Measurements from ENCODE around the gene DCAF10.
"Not testable (repeated sequence)": the region's sequence is repeated elsewhere in the genome, so short reads cannot be mapped to it uniquely, and the experiment has no call there.

Gene DCAF10

GRCh38 chr9:37800631-37801286 is at the start of gene DCAF10:
Gene DCAF10 (plus strand): TSS chr9:37800797. CDS start chr9:37800867, 70 bp downstream.
- peak; percentile 90 for DNase-seq

- DNase-seq: no peak
These were observed 49.4 kb upstream of the DCAF10 start for GRCh38 chr9:37751186-37751585.

GRCh38 chr9:37751704-37752103 is 48.9 kb upstream of the DCAF10 start:
- DNase-seq: not testable (repeated sequence)

GRCh38 chr9:37752112-37752511 is 48.5 kb upstream of the DCAF10 start:
- DNase-seq: not testable (repeated sequence)

GRCh38 chr9:37752642-37753488 is 47.7 kb upstream of the DCAF10 start:
- DNase-seq: no peak

GRCh38 chr9:37753489-37754190 is 47.0 kb upstream of the DCAF10 start, which contains the start of gene TRMT10B:
Gene TRMT10B (plus strand): TSS chr9:37753805. CDS start chr9:37761932, 8,127 bp downstream.
- peak; percentile 82 for DNase-seq

GRCh38 chr9:37758747-37759146 is 41.9 kb upstream of the DCAF10 start:
- no peak for DNase-seq

- no peak for DNase-seq
These were observed 40.0 kb upstream of the DCAF10 start for GRCh38 chr9:37760416-37761161.

GRCh38 chr9:37761511-37761910 is 39.1 kb upstream of the DCAF10 start:
- DNase-seq: no peak

GRCh38 chr9:37765263-37765662 is 35.3 kb upstream of the DCAF10 start:
- DNase-seq: not testable (repeated sequence)

- no peak for DNase-seq
These were observed 31.3 kb upstream of the DCAF10 start for GRCh38 chr9:37769306-37769705.

GRCh38 chr9:37769995-37770394 is 30.6 kb upstream of the DCAF10 start:
- DNase-seq: no peak

- DNase-seq: no peak
These were observed 25.2 kb upstream of the DCAF10 start for GRCh38 chr9:37775216-37775919.

- no peak for DNase-seq
These were observed 24.3 kb upstream of the DCAF10 start for GRCh38 chr9:37776328-37776727.

GRCh38 chr9:37778534-37778933 is 22.1 kb upstream of the DCAF10 start:
- no peak for DNase-seq

GRCh38 chr9:37784291-37784615 is 16.3 kb upstream of the DCAF10 start:
- no peak for DNase-seq

GRCh38 chr9:37784616-37785483 is 15.7 kb upstream of the DCAF10 start, which contains the start of gene EXOSC3:
Gene EXOSC3 (minus strand): TSS chr9:37785064. CDS start chr9:37785044, 20 bp downstream.
- peak; percentile 92 for DNase-seq

- DNase-seq: no peak
These were observed 13.5 kb upstream of the DCAF10 start for GRCh38 chr9:37787059-37787458.

GRCh38 chr9:37788332-37788731 is 12.3 kb upstream of the DCAF10 start:
- DNase-seq: no peak

- DNase-seq: no peak
These were observed 10.5 kb upstream of the DCAF10 start for GRCh38 chr9:37790096-37790495.

- DNase-seq: no peak
These were observed 8.5 kb upstream of the DCAF10 start for GRCh38 chr9:37792122-37792521.
